K562 (cell line): ENCODE results near the gene LPCAT3. TPM values are rescaled to one million over a fixed set of nuclear protein-coding genes. Genes with fewer than 3 reads are reported as not detected.

Experiments
- ARID3B ChIP-seq: fragments of 250-450 bp; sonication (Bioruptor Pico); IDR thresholded peaks from 2 replicates; pipeline ENCODE4 v1.4.0; 2020; ENCODE audit warnings: borderline replicate concordance
- BRD4 ChIP-seq: fragments of 200-600 bp; sonication (generic); IDR thresholded peaks from 2 replicates; pipeline ENCODE4 v1.6.1; 2017; ENCODE audit warnings: inconsistent platforms
- CBFB ChIP-seq: sonication (generic); formaldehyde crosslinking; IDR thresholded peaks from 2 replicates; pipeline ENCODE4 v1.4.0; 2020; ENCODE audit warnings: mild to moderate bottlenecking, missing genetic modification reagents
- CCAR2 ChIP-seq: fragments of 200-400 bp; formaldehyde crosslinking; IDR thresholded peaks from 2 replicates; pipeline ENCODE4 v1.6.1; 2017; ENCODE audit warnings: mild to moderate bottlenecking, low read depth, low read length
- HDGF ChIP-seq: fragments of 450-650 bp; IDR thresholded peaks from 2 replicates; pipeline ENCODE4 v1.6.1; 2016
- MTA3 ChIP-seq: fragments of 450-650 bp; formaldehyde crosslinking; IDR thresholded peaks from 2 replicates; pipeline ENCODE4 v1.6.1; 2017; ENCODE audit warnings: mild to moderate bottlenecking, borderline replicate concordance
- NCOA2 ChIP-seq, 2 experiments: fragments of 450-650 bp; IDR thresholded peaks; 2 replicates each; pipeline ENCODE4 v1.6.1; 2018; ENCODE audit warnings: mild to moderate bottlenecking in 2 of 2, moderate library complexity in 1 of 2; ENCODE audit not compliant: partially characterized antibody in 2 of 2
- NUFIP1 ChIP-seq: fragments of 450-650 bp; IDR thresholded peaks from 2 replicates; pipeline ENCODE4 v1.6.1; 2018; ENCODE audit not compliant: partially characterized antibody
- PTRF ChIP-seq: fragments of 450-650 bp; IDR thresholded peaks from 2 replicates; pipeline ENCODE4 v1.6.1; 2016; ENCODE audit warnings: mild to moderate bottlenecking, missing genetic modification characterization, missing compliant biosample characterization
- PURB ChIP-seq: sonication (generic); formaldehyde crosslinking; IDR thresholded peaks from 2 replicates; pipeline ENCODE4 v1.9.0; 2021; ENCODE audit warnings: low read depth, mild to moderate bottlenecking, missing genetic modification reagents
- RBM14 ChIP-seq: fragments of 200-400 bp; formaldehyde crosslinking; IDR thresholded peaks from 2 replicates; pipeline ENCODE4 v1.6.1; 2018; ENCODE audit warnings: low read depth, mild to moderate bottlenecking, low read length, moderate library complexity, borderline replicate concordance; ENCODE audit not compliant: insufficient read depth
- RERE ChIP-seq: sonication (generic); formaldehyde crosslinking; IDR thresholded peaks from 2 replicates; pipeline ENCODE4 v1.8.0; 2023; ENCODE audit warnings: missing genetic modification reagents, mild to moderate bottlenecking, borderline replicate concordance
- RFX7 ChIP-seq: fragments of 250-450 bp; sonication (Bioruptor Pico); IDR thresholded peaks from 2 replicates; pipeline ENCODE4 v1.5.1; 2021; ENCODE audit warnings: mild to moderate bottlenecking
- SAP30 ChIP-seq: fragments of 200-600 bp; sonication (generic); IDR thresholded peaks from 2 replicates; pipeline ENCODE4 v1.6.1; 2012; ENCODE audit warnings: borderline replicate concordance, low read depth, mild to moderate bottlenecking, moderate library complexity, low read length, control low read depth, inconsistent platforms; ENCODE audit not compliant: insufficient read depth, poor library complexity, severe bottlenecking
- SREBF1 ChIP-seq: fragments of 150-350 bp; IDR thresholded peaks from 2 replicates; pipeline ENCODE4 v1.6.1; 2014; ENCODE audit warnings: antibody characterized with exemption, low read depth, low read length, borderline replicate concordance
- SRSF1 ChIP-seq: fragments of 200-400 bp; formaldehyde crosslinking; IDR thresholded peaks from 2 replicates; pipeline ENCODE4 v1.6.1; 2017; ENCODE audit warnings: mild to moderate bottlenecking, low read depth, low read length, moderate library complexity
- TAF15 ChIP-seq: fragments of 200-400 bp; formaldehyde crosslinking; IDR thresholded peaks from 2 replicates; pipeline ENCODE4 v1.6.1; 2017; ENCODE audit warnings: mild to moderate bottlenecking, low read depth, low read length, moderate library complexity
- ZNF282 ChIP-seq: sonication (generic); formaldehyde crosslinking; IDR thresholded peaks from 2 replicates; pipeline ENCODE4 v1.8.1; 2023; ENCODE audit warnings: missing genetic modification reagents
- ZNF589 ChIP-seq: fragments of 200-800 bp; sonication (Bioruptor generic); IDR thresholded peaks from 2 replicates; pipeline ENCODE4 v1.6.1; 2016; ENCODE audit warnings: low read depth, missing genetic modification characterization, missing compliant biosample characterization
- polyA plus RNA-seq, 8 experiments: library from polyadenylated mRNA; depleted of rRNA in 4 of 8; stranded (reverse) in 5 of 8; unstranded in 3 of 8; fragments of >200 nt; fragmentation: Nextera tagmentation in 2 of 8; fragmentation: Illumina TruSeq in 1 of 8; extraction: Ambion mirVana in 2 of 8; extraction: Trizol in 1 of 8; gene quantifications; 2 replicates each; pipeline versions ENCODE4 v1.2.1 to v1.2.3, GENCODE V29; 2011 to 2014; ENCODE audit warnings: inconsistent platforms in 1 of 8, missing spikeins in 1 of 8
- total RNA-seq, 7 experiments: library from RNA; depleted of rRNA in 6 of 7; stranded (reverse); fragments of >200 nt in 6 of 7; fragmentation: Illumina TruSeq in 2 of 7; extraction: Trizol in 2 of 7; gene quantifications; 2 replicates each; pipeline versions ENCODE4 v1.2.1 to v1.2.3, GENCODE V29; 2011 to 2021; ENCODE audit warnings: low replicate concordance in 1 of 7
- TF ChIP-seq, protein P1 (sequence below): sonication (generic); formaldehyde crosslinking; IDR thresholded peaks from 2 replicates; pipeline ENCODE4 v1.8.0; 2022; ENCODE audit warnings: mild to moderate bottlenecking, missing genetic modification reagents

Gene LPCAT3
- total and polyA plus RNA-seq, 9 of the 15 experiments (the other 6 are each of a cell fraction or from before 2014, with no cell fraction given) = 4.9 to 52.5 (median 25.3) TPM

- TF ChIP-seq NCOA2 (IDR thresholded peaks at IDR 0.05; ENCODE audit: partially characterized antibody in 2 of 2) (no peak), PTRF (tag) (no peak), RBM14 (no peak), SREBF1 (no peak), NUFIP1 (no peak), MTA3 (no peak), ARID3B (CRISPR knock-in tag) (no peak), SAP30 (no peak), RFX7 (no peak), SRSF1 (no peak), HDGF (no peak), PURB (no peak), RERE (CRISPR knock-in tag) (no peak), TAF15 (no peak), ZNF282 (CRISPR knock-in tag) (no peak), ZNF589 (CRISPR knock-in tag) (no peak), CCAR2 (no peak), CBFB (CRISPR knock-in tag) (no peak), BRD4 (no peak)
- TF ChIP-seq, protein P1, sequence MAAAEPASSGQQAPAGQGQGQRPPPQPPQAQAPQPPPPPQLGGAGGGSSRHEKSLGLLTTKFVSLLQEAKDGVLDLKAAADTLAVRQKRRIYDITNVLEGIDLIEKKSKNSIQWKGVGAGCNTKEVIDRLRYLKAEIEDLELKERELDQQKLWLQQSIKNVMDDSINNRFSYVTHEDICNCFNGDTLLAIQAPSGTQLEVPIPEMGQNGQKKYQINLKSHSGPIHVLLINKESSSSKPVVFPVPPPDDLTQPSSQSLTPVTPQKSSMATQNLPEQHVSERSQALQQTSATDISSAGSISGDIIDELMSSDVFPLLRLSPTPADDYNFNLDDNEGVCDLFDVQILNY = no peak
These were observed 90.8 kb downstream of the LPCAT3 start, which contains the start of gene ATN1 (continued) for GRCh38 chr12:6927379-6928021.
